Right lobe of liver (tissue), 6 donors: Measurements from ENCODE around the gene NHSL2. TPM values are rescaled to one million over a fixed set of nuclear protein-coding genes. Genes with fewer than 3 reads are reported as not detected.

Experiments used
- ATAC-seq, 4 donors: fragments of 200-7000 bp; cut with Tn5 transposase; one replicate each; pipeline ENCODE4 v1.9.1; 2020; ENCODE audit warnings: mild to moderate bottlenecking in 4 of 4, moderate library complexity in 4 of 4
- DNase-seq, 3 donors: peaks; one replicate each; pipeline ENCODE4 v3.0.0-alpha.2; 2020
- H3K27ac ChIP-seq, 3 donors: fragments of 200-600 bp; one replicate each; pipeline ENCODE4 v1.8.0; 2022
- H3K27me3 ChIP-seq, 2 donors: fragments of 200-600 bp; one replicate each; pipeline ENCODE4 v1.8.0; 2022
- H3K36me3 ChIP-seq, 4 donors: fragments of 200-600 bp; sonication (generic) in 1 of 4; one replicate each; pipeline versions ENCODE4 v1.5.1 to v1.8.0; 2017 to 2022; ENCODE audit warnings: control low read depth in 1 of 4
- H3K4me1 ChIP-seq, 4 donors: fragments of 200-600 bp; sonication (generic) in 1 of 4; one replicate each; pipeline versions ENCODE4 v1.5.1 to v1.8.0; 2017 to 2022; ENCODE audit warnings: control low read depth in 1 of 4
- H3K4me3 ChIP-seq, 3 donors: fragments of 200-600 bp; one replicate each; pipeline ENCODE4 v1.8.0; 2022
- H3K9me3 ChIP-seq, 4 donors: fragments of 200-600 bp; sonication (generic) in 1 of 4; one replicate each; pipeline versions ENCODE4 v1.5.1 to v1.8.0; 2017 to 2022; ENCODE audit warnings: control low read depth in 1 of 4
- CTCF ChIP-seq, 4 donors: fragments of 200-600 bp in 3 of 4; fragments of 450-650 bp in 1 of 4; IDR thresholded peaks; one replicate each; pipeline versions ENCODE4 v1.5.1 to v1.8.0; 2016 to 2022; ENCODE audit warnings: antibody characterized with exemption in 4 of 4, mild to moderate bottlenecking in 2 of 4
- POLR2A ChIP-seq: fragments of 450-650 bp; IDR thresholded peaks from one replicate; pipeline ENCODE4 v1.6.1; 2017; ENCODE audit warnings: antibody characterized with exemption, mild to moderate bottlenecking
- WGBS: methylation state at CpG from one replicate; pipeline ENCODE4 v1.1.6; 2018; ENCODE audit warnings: low coverage, low lambda C conversion rate; ENCODE audit not compliant: insufficient coverage; ENCODE audit errors: missing lambda C conversion rate; 5-methylcytosine and 5-hydroxymethylcytosine counted together
- intact Hi-C, 2 donors: fragments of 100-400 bp; cut with DNase I; formaldehyde crosslinking; loops; one replicate each; pipeline versions ENCODE4 v1.11.2 to v1.14.1; 2022
- small RNA-seq, 2 experiments: library from RNA; depleted of rRNA; stranded (forward); fragments of <200 nt; gene quantifications; one replicate each; pipeline ENCODE3, GENCODE V24; 2016
- total RNA-seq, 6 experiments: library from RNA; depleted of rRNA in 2 of 6; stranded (reverse); fragments of >200 nt in 2 of 6; fragmentation: NEBNext Ultra II Directional in 3 of 6; extraction: Animal tissue kit (Norgen Biotek cat#: 25700) in 3 of 6; gene quantifications; one replicate each; pipeline versions ENCODE4 v1.1.0 to v1.2.4, GENCODE V29; 2016 to 2023
- donor health status: DM: no; HTN: yes; CAD: no.
- donor health status: DM: no; HTN: no; CAD: no.
- donor health status: DM: no; HTN: no; CAD: no.
- donor health status: DM: no; HTN: yes; CAD: no.
- donor health status: DM: no; HTN: yes; CAD: no.

The NHSL2 gene
- total RNA-seq, 6 experiments from 2014 or later, result 0.81 to 2.1 (median 1.3) TPM

GRCh38 chrX:72181178-72182125 lies 270.8 kb downstream of the NHSL2 start, which contains the start of gene PIN4:
Gene PIN4, plus strand, starts transcription at chrX:72181757. Its CDS starts 29 bp downstream, at chrX:72181786.
- peak within 1 kb of the TSS in 2 of 3 donors; percentile 45 to 59 for H3K27ac ChIP-seq
- WGBS, result 19% methylated on average over 46 of the region's 46 CpGs
- no peaks in the 10 kb centered on the region for H3K27me3 ChIP-seq
- H3K9me3 ChIP-seq, result no peaks in the 10 kb centered on the region
- ATAC-seq (peak; percentile 97 to 99 (median 98)), DNase-seq (peak; percentile 82 to 91 (median 90))
- TF ChIP-seq POLR2A (peak; percentile 27), CTCF (IDR thresholded peaks at IDR 0.05) (no peak)
- H3K4me3 ChIP-seq, result peak within 1 kb of the TSS; percentile 41 to 72 (median 67)
- H3K4me1 ChIP-seq, result peaks cover 0 to 4% (median 0%) of the 10 kb centered on the region in 4 donors
- intact Hi-C loops, result no loop called here
- no peaks in the 10 kb centered on the region for H3K36me3 ChIP-seq

- DNase-seq, result no peak
- Histone ChIP-seq H3K4me1 (peaks cover 0 to 4% (median 0%) of the 10 kb centered on the region in 4 donors), H3K27me3 (no peaks in the 10 kb centered on the region), H3K9me3 (no peaks in the 10 kb centered on the region), H3K4me3 (peak overlapping the region in 1 of 3 donors; percentile 72), H3K36me3 (no peaks in the 10 kb centered on the region), H3K27ac (no peak overlapping the region)
- intact Hi-C loops, result no loop called here
- ATAC-seq, result no peak
- WGBS, result 72% methylated on average over 2 of the region's 2 CpGs
- TF ChIP-seq CTCF (IDR thresholded peaks at IDR 0.05) (no peak), POLR2A (no peak)
Observed at GRCh38 chrX:72182924-72183323, 272.3 kb downstream of the NHSL2 start.

- H3K9me3 ChIP-seq, result no peaks in the 10 kb centered on the region
Observed at GRCh38 chrX:72201836-72202536, 291.3 kb downstream of the NHSL2 start.

More at GRCh38 chrX:72201836-72202536, 291.3 kb downstream of the NHSL2 start:
- DNase-seq, result no peak
- no peak for ATAC-seq
- no peaks in the 10 kb centered on the region for H3K4me1 ChIP-seq
- TF ChIP-seq POLR2A (no peak), CTCF (IDR thresholded peaks at IDR 0.05) (no peak)
- H3K36me3 ChIP-seq, result peaks cover 0 to 18% (median 0%) of the 10 kb centered on the region in 4 donors
- intact Hi-C loops, result no loop called here
- 73% methylated on average over 6 of the region's 7 CpGs for WGBS
- H3K27me3 ChIP-seq, result no peaks in the 10 kb centered on the region
- H3K4me3 ChIP-seq, result no peak overlapping the region
- H3K27ac ChIP-seq, result no peak overlapping the region

Small RNA genes lying within 50 kb of the gene (small RNA-seq; reads per million reads assigned to genes)
- gene RNU6-1078P, result 0 reads per million in 2 experiments

Other genes with a start within 250 kb of the NHSL2 start
- not detected for gene CXorf49, start 192.6 kb upstream of the NHSL2 start, total RNA-seq
- gene CXorf49B, start 147.5 kb upstream of the NHSL2 start, total RNA-seq, result not detected
- 1 to 10 TPM; 1.2 to 4.1 (median 2.5) TPM for gene RTL5, start 221.1 kb downstream of the NHSL2 start, total RNA-seq